ENCODE data around the gene IL17B.

- TF ChIP-seq POLR2A (IDR thresholded peaks at IDR 0.05; ENCODE audit: control extremely low read depth in 1 of 2, low read depth in 2 of 2, low read length in 2 of 2): no peak
- no peak for TF ChIP-seq NRF1 (IDR thresholded peaks at IDR 0.05; ENCODE audit: low read depth, low read length)
- no peak for TF ChIP-seq GABPA (IDR thresholded peaks at IDR 0.05; ENCODE audit: borderline replicate concordance, insufficient read depth, low read length)
- no peak for TF ChIP-seq HDAC6 (IDR thresholded peaks at IDR 0.05; ENCODE audit: low read depth, low read length)
- TF ChIP-seq CTCF (IDR thresholded peaks at IDR 0.05; ENCODE audit: control extremely low read depth in 1 of 3, insufficient read depth in 1 of 3, low read depth in 1 of 3, low read length in 3 of 3): no peak
- no peak for TF ChIP-seq EP300 (IDR thresholded peaks at IDR 0.05; ENCODE audit: borderline replicate concordance in 1 of 2, low read depth in 2 of 2, low read length in 2 of 2)
- TF ChIP-seq POLR2AphosphoS5 (IDR thresholded peaks at IDR 0.05; ENCODE audit: low read depth, low read length): no peak
- no peak for TF ChIP-seq MAX (IDR thresholded peaks at IDR 0.05)
- TF ChIP-seq USF2 (IDR thresholded peaks at IDR 0.05; ENCODE audit: low read length): no peak
- TF ChIP-seq RAD21 (IDR thresholded peaks at IDR 0.05 in 1 of 2, conservative IDR thresholded peaks at IDR 0.05 in 1 of 2; ENCODE audit: low read depth in 2 of 2, low read length in 2 of 2): no peak
- TF ChIP-seq SP1 (IDR thresholded peaks at IDR 0.05; ENCODE audit: low read depth, low read length): no peak
- TF ChIP-seq CREB1 (IDR thresholded peaks at IDR 0.05): no peak
- TF ChIP-seq EZH2 (IDR thresholded peaks at IDR 0.05; ENCODE audit: low read depth, low read length, severe bottlenecking): no peak
- no peak for TF ChIP-seq EGR1 (IDR thresholded peaks at IDR 0.05; ENCODE audit: borderline replicate concordance, low read depth, low read length)
Observed at GRCh38 chr5:149412783-149413476, 33.8 kb upstream of the IL17B start.

All from H1 (cell line).